OCI-LY7 (cell line): ENCODE data around the gene PARP12.

ENCODE experiments used
- CTCF ChIP-seq: fragments of 200-600 bp; sonication (generic); conservative IDR thresholded peaks from 2 replicates; pipeline ENCODE4 v1.5.1; 2014; ENCODE audit warnings: mild to moderate bottlenecking, antibody characterized with exemption, low read length, moderate library complexity, mixed read lengths
- EZH2phosphoT487 ChIP-seq: fragments of 200-600 bp; sonication (generic); IDR thresholded peaks from 2 replicates; pipeline ENCODE4 v1.6.1; 2018; ENCODE audit warnings: low read depth, borderline replicate concordance, mild to moderate bottlenecking, mixed run types, antibody characterized with exemption, low read length, moderate library complexity, mixed read lengths

- TF ChIP-seq CTCF (no peak), EZH2phosphoT487 (no peak)
These were observed 8.8 kb downstream of the PARP12 start for GRCh38 chr7:140053812-140054539.
